Kidney capillary endothelial cell (primary cell): ENCODE results near the gene CACNG1.

Experiments
- DNase-seq: peaks from one replicate; pipeline ENCODE4 v3.0.0-alpha.2; 2018; ENCODE audit warnings: low spot score

Gene CACNG1, protein sequence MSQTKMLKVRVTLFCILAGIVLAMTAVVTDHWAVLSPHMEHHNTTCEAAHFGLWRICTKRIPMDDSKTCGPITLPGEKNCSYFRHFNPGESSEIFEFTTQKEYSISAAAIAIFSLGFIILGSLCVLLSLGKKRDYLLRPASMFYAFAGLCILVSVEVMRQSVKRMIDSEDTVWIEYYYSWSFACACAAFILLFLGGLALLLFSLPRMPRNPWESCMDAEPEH

DNA sequence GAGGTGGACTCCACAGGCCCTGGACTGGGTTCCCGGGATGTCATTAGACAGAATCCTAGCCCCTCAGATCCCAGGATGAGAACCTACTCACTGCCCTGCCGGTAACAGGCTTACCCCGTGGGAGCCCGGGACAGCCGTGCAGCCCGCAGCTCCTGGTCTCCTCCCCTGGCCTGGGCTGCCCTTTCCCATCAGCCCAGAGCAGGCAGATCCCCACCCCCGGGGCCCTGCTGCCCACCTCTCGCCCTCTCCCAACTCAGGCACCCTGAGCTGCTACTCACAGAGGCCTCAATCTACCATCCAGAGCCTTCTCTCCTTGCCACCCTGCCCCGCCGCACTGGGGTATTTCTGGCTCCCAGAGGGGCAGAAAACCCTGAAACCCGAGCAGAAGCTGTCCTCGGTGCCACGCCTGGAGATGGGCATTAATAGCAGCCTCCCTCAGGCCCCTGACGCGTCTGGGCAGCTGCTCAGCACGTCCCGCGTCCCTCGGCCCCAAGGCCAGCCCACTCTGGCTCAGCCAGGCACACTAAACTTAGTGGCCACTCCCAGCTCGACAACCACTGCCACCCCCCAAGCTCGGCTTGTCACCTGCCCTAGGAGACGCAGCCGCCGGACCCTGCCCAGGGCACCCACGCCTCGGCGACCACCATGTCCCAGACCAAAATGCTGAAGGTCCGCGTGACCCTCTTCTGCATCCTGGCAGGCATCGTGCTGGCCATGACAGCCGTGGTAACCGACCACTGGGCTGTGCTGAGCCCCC lies at the start of gene CACNG1:
Gene CACNG1 (plus strand): TSS at position 539 of the 757 bp plus-strand sequence. CDS start 107 bp downstream, at position 646.
- DNase-seq: no peak

GRCh38 chr17:66994930-66995535 lies 49.3 kb upstream of the CACNG1 start:
- DNase-seq: no peak

- DNase-seq: no peak
Measured at GRCh38 chr17:66995944-66996343, 48.4 kb upstream of the CACNG1 start.

GRCh38 chr17:66996926-66997325 lies 47.4 kb upstream of the CACNG1 start:
- no peak for DNase-seq

DNA sequence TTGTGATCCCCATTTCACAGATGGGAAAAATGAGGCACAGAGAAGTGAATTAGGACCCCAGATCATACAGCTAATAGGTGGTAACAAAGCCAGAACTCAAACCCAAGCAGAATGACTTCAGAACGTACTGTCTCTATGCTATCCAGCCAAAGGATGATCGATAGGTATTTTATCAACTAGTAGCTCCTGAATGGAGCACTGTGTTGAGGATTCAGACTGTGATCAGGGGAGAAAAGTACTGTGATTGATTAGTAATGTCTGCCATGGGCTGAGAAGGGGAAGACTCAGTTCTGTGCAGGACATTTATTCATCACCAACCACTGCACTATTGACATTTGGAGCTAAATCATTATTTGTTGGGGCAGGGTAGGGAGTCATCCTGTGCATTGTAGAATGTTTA lies 41.1 kb upstream of the CACNG1 start:
- DNase-seq: no peak

- DNase-seq: no peak
Measured at GRCh38 chr17:67004181-67004580, 40.2 kb upstream of the CACNG1 start.

DNA sequence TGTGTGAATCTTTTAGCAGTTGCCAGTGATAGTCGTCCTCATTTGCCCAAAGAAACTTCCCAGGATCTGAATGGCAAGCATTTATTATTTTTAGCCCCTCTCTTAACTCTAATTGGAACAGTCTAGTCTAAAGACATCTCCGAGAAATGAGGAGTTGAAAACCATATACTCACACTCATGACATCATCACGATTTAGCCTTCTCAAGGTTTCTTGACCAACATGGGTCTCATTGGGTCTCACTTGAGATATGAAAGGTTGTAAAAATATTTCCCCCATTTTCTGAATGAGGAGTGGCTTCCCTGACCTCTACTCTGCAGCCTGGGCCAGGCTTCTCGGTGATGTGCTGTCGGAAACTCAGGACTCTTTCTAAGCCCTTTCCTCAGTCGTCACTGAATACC lies 37.1 kb upstream of the CACNG1 start:
- no peak for DNase-seq

DNA sequence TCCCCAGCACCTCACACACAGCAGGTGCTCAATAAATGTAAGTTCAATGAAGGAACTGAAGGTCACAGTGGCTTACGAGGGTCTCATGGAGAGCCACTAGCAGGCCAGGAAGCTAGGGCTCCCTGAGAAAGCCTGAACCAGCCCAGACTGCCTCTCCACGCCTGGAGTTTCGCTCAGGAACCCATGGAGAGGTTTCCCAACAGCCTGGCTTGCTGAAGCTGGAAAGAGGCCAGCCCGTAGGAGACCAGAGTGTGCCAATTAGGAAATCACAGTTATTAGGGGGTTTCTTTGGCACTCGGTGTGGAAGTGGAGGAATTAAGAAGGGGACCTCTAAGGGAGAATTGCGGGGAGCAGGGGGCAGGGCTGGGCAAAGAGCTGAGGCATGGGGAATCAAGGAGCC lies 36.3 kb upstream of the CACNG1 start:
- no peak for DNase-seq

DNA sequence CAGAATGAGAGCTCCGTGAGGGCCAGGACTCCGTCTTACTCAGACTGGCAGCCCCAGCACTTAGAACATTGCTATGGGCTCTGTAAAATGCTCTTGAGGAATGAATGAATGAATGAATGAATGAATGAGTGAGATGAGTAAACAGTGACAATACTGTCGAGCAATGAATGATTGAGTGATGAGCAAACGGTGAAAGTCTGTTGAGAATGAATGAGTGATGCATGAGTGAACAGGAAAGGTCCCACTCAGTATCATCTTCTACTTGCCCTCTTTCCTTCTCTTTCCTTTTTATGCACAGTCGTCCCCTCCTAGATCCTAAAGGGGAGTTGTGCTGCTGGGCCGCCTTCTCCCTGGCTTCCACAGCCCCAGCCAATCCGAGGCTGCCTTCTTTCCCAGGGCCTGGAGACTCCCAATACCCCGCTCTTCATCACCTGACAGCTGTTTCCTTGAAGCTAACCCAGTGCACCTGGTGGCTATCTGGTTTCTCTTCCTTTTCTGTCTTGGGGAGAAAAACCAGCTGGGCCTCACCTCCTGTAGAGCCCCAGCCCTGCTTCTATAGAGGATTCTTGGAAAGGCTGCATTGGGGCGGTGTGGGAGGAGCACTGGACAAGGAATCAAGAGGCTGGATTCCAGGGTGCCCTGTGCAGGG lies 32.7 kb upstream of the CACNG1 start:
- DNase-seq: no peak

GRCh38 chr17:67013891-67014290 lies 30.5 kb upstream of the CACNG1 start:
- no peak for DNase-seq

DNA sequence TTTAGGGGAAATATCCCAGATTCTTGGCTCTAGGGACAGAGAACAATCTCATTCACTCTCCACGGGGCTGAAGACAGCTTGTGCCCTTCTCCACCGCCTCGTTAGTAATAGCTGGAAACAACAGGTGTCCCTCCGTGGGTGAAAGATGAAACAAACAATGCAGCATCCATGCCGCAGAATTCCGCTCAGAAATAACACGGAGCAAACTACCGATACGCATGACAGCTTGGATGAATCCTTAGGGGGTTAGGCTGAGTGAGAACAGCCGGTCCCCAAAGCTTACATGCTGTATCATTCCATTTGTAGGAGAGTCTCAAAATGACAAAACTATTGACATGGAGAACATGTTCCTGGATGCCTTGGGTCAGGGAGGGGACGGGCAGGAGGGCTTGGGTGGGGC lies 29.4 kb upstream of the CACNG1 start:
- no peak for DNase-seq

DNA sequence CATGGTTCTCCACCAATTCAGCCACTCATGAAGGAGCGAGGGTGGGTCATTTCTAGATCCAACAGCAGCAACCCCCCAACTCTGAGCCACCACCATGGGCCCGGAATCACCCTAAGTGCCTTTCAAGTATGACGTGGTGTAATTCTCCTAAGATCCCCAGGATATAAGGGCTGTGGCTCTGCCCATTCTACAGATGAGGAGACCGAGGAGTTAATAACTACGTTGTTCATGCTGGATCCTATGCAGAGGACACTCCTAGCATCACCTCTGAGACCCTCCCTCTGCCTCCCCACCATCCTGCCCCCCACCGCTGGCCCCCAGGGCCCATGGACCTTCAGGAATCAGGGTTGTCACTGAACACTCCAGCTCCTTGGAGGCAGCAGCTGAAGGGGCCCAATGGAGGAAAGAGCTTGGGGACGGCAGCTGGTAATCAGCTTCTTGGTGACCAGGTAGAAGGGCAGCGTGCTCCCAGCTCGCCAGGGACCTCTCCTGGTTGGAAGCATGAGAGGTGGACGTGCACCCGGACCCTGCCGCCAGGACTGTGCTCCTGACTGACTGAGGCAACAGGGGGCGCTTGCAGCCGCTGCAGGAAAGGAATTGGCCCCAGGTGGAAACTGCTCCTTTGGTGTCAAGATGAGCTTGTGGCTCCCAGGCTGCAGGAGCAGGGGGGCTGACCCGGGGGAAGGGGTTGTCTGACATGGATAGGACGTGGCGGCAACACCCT lies 28.2 kb upstream of the CACNG1 start:
- DNase-seq: no peak

DNA sequence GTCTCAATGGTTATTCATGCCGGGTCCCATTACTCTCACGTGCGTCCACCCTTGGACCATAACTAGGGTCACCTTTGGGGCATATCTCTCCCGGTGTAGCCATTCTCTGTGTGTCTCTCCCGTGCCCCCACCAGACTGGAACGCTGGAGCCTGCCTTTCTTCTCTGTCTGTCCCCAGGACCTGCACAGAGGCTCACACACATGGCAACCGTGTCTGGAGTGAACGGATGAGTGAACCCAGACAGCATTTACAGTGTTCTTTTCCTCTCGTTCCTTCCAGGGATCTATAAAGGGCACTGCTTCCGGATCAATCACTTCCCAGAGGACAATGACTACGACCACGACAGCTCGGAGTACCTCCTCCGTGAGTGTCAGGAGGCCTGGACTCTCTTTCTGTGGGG lies 26.4 kb upstream of the CACNG1 start:
- DNase-seq: no peak

DNA sequence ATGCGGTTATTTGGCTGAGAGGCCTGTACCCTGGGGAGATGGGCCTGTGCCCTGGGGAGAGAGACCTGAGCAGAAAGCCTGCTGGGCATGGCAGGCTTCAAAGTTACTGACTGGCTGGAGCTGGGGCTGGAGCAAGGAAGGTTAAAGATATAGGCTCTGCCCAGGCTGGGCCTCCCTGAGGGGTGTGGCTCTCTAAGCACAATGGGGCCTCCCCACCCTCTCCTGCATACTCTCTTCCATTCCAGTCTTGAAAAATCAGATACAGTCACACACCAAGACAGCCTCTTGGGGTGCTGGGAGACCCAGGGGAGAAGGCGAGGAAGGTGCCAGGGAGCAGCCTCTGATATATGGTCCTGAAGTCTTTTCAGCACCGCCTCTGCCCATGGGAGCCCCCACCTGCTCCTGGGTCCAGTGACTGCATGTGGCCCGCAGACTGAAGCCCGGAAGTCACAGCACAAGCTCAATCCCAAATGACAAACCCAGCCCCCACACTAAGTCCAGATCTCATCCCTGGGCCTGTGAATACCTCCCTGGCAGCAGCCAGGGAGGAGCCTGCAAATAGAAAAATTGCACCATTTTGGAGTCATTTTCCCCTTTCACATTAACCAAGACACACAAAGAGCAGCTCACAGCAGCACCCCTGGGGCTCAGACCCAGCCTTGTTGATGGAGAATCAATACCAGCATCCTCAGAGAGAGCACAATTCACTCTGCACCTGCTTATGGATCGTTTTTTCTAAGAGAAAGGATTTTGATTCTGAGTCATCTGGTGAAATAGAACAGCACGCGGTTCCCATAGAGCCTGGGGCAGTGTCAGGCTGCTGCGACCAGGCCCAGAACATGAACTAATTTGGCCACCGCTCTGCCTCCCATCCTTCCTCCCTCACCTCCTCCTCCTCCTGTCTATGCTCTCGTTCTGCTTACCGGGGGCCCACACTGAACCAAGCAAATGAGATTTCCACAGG lies 25.6 kb upstream of the CACNG1 start:
- no peak for DNase-seq

- DNase-seq: no peak
Measured at GRCh38 chr17:67019809-67020208, 24.5 kb upstream of the CACNG1 start.

GRCh38 chr17:67020293-67020766 lies 24.0 kb upstream of the CACNG1 start:
- no peak for DNase-seq

GRCh38 chr17:67021196-67021595 lies 23.2 kb upstream of the CACNG1 start:
- no peak for DNase-seq

DNA sequence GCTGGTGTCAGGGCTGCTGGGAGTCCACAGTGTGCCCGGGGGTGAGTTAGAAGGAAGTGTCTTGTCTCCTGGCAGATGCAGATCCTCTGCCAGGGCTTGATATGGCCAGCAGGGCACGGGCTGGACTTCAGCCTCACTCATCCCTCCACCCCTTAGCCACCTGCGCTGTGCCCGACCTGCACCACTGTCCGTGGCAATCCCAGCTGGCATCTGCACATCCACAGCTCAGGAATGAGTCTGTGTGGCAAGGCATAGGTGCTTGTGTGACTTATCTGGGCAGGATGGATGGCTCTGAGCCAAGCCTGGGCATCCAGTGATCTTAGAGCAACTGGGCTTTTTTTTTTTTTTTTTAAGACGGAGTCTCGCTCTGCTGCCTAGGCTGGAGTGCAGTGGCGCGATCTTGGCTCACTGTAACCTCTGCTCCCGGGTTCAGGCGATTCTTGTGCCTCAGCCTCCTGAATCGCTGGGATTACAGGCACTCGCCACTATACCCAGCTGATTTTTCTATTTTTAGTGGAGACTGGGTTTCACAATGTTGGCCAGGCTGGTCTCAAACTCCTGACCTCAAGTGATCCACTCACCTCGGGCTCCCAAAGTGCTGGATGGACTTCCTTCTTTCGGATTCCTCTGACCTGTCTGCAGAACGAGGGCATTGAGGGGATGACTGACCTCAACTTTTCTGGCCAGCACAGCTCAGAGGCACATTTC lies 22.5 kb upstream of the CACNG1 start:
- no peak for DNase-seq

DNA sequence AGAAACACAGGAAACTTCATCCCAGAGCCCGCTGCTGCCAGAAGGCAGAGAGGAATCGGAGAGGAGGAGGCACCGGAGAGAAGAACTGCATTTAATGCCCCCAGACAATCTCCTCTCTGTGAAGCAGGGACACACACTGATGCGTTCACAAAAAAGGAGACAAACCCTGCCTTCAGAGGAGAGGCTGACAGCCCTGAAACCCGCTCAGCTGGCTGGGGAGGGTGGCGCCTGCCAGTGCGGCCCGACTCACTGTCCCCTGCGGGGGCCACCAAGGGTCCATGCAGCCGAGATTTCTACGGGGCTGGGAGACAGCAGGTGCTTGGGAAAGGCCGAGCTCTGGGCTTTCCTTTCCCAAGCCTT lies 21.9 kb upstream of the CACNG1 start:
- DNase-seq: no peak

- no peak for DNase-seq
Measured at GRCh38 chr17:67024736-67025135, 19.6 kb upstream of the CACNG1 start.
